HG03097 (cell line): ENCODE data around the gene SYNGR4.
"Not testable (repeated sequence)": the region's sequence is repeated elsewhere in the genome, so short reads cannot be mapped to it uniquely, and the experiment has no call there.

Source experiments
- ATAC-seq: cut with Tn5 transposase; IDR thresholded peaks from one replicate; pipeline ENCODE4 v1.9.1; 2021; ENCODE audit not compliant: unreplicated experiment, low FRiP score

The SYNGR4 gene

GRCh38 chr19:48363810-48364597 is at the start of gene SYNGR4, which contains the start of gene TMEM143:
SYNGR4 (plus strand) TSS chr19:48364367; CDS start chr19:48365843, 1,476 bp downstream.
TMEM143 (minus strand) TSS chr19:48363940; CDS start chr19:48363920, 20 bp downstream.
- ATAC-seq: peak; percentile 79

DNA sequence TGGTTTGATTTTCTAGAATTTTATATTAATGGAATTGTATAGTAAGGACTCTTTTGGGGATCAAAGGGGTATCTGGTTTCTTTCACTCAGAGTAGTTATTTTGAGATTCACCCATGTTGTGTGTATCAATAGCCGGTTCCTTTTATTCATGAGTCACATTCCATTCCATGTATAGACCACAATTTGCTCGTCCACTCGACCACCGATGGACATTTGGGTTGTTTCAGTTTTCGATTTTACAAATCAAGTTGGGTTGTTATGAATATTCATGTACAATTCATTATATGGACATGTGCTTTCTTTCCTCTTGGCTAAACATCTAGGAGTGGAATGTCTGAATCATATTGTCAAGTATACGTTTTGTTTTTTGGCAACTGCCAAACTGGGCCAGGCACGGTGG is 48.5 kb upstream of the SYNGR4 start:
- no peak for ATAC-seq

- ATAC-seq: not testable (repeated sequence)
Measured at GRCh38 chr19:48317708-48317960, 46.5 kb upstream of the SYNGR4 start.

DNA sequence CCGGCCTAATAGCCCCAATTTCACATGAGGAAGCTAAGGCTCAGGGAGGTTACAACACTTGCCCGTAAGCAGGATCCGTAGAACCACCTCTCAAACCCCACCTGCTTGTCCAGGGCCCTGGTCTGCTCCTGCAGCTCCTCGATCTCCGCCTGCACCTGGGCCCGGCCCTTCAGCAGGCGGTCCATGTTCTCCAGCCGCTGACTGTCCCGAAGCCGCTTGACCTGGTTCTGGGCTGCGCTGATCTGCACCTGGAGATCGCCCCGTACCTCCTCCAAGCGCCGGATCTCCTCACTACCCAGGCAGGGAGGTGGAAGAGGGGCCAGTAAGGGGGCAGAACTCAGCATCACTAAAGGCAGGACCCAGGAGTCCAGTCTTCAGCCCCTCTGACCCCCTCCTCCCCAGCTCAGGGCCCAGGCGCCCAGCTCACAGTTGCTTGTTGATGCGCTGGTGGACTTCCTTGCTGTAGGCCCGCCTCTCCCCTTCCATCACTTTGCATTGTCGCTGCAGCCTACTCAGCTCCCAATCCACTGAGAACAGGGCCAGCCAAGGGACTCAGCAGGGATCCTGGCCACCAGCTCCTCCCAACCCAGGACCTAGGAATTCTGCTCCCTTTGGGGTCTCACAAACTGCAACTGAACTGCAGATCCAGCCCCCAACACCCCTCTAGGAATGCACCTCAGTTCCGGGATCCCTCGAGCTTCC is 45.7 kb upstream of the SYNGR4 start:
- no peak for ATAC-seq

DNA sequence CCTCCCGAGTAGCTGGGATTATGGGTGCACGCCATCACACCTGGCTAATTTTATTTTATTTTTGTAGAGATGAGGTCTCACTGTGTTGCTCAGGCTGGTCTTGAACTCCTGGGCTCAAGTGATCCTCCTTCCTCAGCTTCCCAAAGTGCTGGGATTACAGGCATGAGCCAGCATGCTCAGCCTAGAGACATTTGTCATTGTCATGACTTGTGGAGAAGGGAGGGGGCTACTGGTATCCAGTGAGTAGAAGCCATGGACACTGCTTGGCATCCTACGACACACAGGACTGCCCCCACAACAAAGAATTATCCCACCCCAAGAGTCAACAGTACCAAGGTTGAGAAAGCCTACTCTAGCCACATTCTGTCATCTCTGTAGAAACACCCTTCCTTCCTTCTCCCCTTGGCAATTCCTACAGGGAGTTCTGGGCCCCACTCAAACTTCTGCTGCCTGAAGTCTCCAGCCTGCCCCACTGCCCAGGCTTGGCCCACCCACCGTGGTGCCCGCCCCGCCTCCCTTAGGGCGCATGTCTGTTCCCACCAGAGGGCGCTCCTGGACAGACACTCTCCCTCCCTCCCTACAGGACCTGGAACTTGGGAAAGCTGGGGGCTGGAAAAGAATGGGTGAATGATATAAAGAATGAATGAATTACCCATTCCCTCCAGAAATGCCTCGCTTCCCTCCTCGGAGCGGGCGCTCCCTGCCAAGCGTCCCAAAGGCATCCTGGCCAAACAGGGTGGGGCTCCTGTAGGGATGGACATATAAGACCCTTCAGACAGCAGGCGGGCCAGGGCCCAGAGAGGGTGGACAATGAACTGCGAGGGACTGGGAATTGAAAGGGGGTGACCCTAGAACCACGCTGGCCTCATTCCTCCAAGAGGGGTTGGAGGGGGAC is 44.3 kb upstream of the SYNGR4 start:
- ATAC-seq: no peak

DNA sequence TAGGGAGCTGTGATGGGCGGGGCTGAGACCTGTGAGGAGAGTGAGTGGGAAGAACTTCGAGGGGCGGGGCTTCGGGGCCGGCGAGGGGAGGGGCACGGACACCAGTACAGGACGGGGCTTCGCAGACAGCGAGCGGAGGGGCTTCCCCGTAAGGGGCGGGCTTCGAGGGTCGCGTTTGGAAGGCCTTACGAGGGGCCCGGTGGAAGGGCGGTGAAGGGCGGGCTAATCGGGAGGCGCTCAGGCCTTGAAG is 42.9 kb upstream of the SYNGR4 start:
- peak; percentile 43 for ATAC-seq

- ATAC-seq: peak; percentile 64
Measured at GRCh38 chr19:48321622-48322591, 42.3 kb upstream of the SYNGR4 start.

DNA sequence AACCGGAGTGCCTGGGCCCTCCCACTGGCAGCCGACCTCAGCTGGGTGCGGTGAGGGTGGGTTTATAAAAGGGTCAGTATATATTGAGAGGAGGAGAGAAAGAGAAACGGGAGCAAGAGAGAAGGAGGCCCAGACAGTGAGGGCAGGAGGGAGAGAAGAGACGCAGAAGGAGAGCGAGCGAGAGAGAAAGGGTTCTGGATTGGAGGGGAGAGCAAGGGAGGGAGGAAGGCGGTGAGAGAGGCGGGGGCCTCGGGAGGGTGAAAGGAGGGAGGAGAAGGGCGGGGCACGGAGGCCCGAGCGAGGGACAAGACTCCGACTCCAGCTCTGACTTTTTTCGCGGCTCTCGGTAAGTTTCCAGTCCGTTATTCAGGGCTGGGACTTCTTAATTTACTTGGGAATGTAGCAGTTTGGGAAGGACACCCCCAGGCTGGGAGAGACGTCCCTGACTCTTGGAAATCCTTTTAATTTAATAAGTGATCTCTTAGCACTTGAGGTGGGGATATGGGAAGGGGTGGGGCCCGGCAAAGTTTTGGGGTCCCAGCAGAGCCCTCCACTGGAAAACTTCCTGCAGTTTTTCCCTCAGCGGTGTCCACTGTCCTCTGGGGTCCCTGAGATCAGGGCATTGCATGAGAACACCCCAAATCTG is 38.8 kb upstream of the SYNGR4 start, which contains the start of gene EMP3:
EMP3 (plus strand) TSS at position 288 of the 646 bp plus-strand sequence. CDS start 1,293 bp downstream, outside the sequence.
- no peak for ATAC-seq

- no peak for ATAC-seq
Measured at GRCh38 chr19:48329167-48329891, 34.8 kb upstream of the SYNGR4 start.

GRCh38 chr19:48330012-48330681 is 34.0 kb upstream of the SYNGR4 start:
- peak; percentile 20 for ATAC-seq

GRCh38 chr19:48332351-48332661 is 31.9 kb upstream of the SYNGR4 start:
- ATAC-seq: no peak

- peak; percentile 61 for ATAC-seq
Measured at GRCh38 chr19:48332662-48333466, 31.3 kb upstream of the SYNGR4 start.

DNA sequence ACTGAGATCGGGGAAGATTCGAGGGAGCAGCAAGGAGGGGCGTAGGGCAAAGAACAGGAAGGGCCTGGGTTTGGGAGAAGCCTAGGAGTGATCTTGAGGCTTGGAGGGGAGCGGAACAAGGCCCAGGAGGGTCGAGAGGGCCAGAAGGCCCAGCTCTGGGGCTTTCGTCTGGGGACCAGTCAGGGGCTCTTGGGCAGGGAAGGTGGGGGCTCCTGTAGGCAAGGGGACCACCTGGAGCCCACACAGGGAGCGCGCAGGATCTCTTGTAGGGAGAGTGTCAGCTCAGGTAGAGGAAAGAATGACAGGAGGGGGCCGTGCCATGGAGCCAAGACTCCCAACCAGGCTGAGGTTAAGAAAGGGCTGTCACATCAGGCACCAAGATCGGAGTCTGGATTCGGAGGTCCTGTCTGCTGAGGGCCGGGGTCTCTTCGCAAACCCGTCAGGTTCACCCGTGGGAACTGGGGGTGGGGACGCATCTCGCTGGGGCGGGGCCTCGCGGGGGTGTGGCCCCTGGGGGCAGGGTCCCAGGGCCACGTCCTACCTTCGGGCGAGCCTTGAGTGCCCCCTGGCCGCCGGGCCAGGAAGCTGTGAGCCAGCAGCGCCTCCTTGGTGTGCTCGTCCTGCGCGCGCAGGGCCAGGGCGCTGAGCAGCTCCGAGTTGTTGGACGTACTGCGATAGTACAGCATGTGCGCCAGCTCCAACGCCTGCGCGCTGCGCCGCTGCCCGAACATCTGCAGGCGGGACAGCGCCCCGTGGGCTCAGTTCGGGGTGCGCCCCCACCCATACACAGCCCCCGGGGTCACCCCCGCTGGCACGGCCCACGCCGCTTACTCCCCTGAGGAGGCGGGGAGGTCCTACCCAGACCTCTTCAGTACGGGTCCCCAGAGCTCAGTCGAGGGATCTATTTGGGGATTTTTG is 30.4 kb upstream of the SYNGR4 start:
- ATAC-seq: peak; percentile 45

GRCh38 chr19:48338253-48338755 is 25.9 kb upstream of the SYNGR4 start:
- ATAC-seq: no peak

- no peak for ATAC-seq
Measured at GRCh38 chr19:48338802-48339503, 25.2 kb upstream of the SYNGR4 start.

DNA sequence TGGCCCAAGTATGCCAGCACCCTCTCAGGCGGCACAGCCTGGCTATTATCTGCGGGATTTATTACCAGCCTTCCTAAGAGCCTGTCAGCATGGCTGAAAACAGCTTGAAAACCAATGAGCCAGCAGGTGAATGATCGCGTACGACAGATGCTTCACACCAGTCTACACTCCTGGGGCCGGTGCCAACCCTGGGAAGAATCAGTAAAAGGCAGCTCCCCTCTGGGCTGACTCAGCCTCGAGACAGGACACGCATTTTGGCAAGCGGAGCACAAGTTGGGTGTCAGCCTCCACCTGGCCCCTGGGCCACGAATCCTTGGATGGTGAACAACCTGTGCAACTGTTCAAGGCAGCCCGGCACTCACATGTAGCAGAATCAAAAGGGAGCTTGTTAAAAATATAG is 23.2 kb upstream of the SYNGR4 start:
- ATAC-seq: no peak
